NCI-H1694 treated with DMSO at 0.1 percent for 48 hours (cell line): ENCODE data around the gene CISH.

Source experiments
- DNase-seq: peaks from one replicate; lab custom pipeline; 2025; lab: John Stamatoyannopoulos, UW

CISH gene

DNA sequence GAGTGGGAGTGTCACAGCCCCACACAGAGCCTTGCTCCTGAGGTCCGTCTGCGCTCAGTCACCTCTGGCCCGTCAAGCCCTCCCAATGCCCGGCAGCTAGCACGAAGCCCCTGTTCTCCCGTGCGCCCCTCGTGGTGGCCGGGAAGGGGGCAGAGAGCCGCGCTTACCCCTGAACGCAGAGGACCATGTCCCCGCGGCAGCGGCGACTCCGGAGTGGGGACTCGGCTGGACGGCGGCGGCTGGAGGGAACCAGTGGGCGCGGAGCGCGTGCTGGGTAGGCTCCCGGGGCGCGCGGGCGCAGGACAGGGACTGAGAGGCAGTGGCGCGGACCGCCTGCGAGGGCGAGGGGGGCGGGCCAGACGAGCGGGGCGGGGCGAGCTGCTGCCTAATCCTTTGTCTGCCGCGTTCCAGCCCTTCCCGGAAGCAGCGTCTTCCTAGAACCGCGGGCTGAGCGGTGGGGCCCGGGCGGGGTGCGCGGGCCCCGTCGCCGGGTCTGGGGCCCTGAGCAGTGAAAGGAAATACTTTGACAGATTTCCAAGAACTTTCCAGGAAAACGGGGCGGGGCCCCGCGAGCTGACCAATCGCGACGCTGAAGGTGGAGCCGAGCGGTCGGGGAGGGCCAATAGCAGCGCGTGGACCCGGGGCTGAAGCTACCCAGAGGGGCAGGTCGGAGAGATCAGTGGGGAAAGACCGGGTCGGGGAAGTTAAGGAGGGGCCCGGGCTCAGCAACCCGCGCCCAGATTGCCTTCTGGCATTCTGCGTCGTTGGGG is at the start of gene CISH:
Gene CISH, minus strand, starts transcription at position 311 of the 770 bp plus-strand sequence. Its CDS starts 124 bp downstream, at position 187.
- peak; percentile 50 for DNase-seq

DNA sequence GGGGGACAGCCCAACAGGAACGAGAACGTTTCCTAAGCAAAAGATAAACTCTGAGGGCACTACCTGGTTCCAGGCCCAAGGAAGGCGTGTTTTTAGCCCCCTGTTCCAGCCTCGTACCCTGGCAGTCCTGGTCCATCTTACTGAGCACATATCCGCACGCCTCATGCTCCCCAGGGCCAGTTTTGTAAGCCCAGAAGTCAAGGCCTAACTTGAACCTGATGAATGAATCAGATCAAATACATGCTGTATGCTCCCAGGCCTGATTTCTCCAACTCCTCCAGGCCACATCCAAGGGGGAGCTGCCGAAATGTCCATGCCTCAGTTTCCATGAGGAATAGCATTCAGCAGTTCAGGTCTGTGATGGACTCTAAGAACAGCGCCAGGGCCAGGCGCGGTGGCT is 48.8 kb upstream of the CISH start:
- DNase-seq, result no peak

- no peak for DNase-seq
These were observed 47.3 kb upstream of the CISH start for GRCh38 chr3:50658831-50659230.

DNA sequence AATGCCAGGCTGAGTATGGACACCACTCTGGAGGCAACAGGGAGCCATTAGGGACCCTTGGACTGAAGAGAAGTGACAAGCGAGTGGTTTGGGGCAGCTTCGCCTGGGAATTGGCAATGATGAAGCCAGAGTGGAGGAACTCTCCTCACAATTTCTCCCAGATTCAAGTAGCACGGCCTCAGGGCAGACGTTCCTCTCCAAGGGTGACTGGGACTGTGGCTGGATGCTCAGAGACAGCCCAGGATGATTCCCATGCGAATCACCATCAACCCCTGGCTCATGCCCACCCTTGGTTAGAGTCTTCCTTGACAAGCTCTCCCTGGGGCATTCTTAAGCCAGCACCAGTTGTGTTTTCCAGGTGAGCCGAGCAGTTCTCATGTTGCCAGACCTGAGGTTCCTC is 46.8 kb upstream of the CISH start:
- DNase-seq, result no peak

DNA sequence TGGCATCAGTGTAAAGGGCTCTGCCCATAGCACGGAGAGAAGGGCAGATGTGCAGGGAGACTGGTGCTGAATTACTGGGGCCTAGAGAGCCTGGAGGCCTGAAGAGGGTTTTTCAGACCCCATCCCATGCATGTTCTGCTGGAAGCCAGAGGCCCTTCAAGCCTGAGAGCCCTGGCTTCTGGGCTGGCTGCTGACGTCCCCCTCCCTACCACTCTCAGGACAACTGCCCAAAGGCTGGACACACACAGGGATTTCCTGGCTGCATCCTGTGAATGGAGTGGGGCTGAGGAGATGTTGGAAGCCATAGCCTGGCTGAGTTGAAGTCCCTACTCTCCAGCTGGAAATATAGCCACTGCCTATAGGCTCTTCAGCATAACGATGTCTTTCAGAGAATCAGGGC is 46.2 kb upstream of the CISH start:
- no peak for DNase-seq

DNA sequence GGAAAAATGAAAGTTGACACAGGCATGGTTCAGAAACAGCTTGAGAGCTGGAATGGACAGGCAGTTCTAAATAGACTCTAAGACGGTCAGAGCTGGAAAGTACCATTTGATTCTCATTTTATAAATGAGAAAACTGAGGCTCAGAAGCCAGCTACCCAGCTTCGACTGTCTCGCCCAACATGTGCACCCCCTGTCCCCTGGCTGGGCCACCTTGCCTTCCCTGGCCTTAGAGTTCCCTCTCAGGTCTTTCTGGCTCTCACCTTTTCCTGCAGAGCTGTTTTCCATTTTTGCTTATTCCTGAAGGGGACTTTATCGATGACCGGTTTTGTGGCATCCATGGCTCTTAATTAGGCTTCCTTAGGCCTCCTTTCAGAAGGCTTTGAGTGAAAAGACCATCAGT is 45.8 kb upstream of the CISH start:
- DNase-seq, result no peak

- DNase-seq, result no peak
These were observed 45.0 kb upstream of the CISH start for GRCh38 chr3:50656417-50657195.

GRCh38 chr3:50655009-50655830 is 43.6 kb upstream of the CISH start:
- DNase-seq, result no peak

GRCh38 chr3:50653937-50654595 is 42.5 kb upstream of the CISH start:
- DNase-seq, result no peak

- DNase-seq, result no peak
These were observed 41.1 kb upstream of the CISH start for GRCh38 chr3:50652709-50653108.

- no peak for DNase-seq
These were observed 40.5 kb upstream of the CISH start for GRCh38 chr3:50651920-50652529.

GRCh38 chr3:50651445-50651844 is 39.9 kb upstream of the CISH start:
- no peak for DNase-seq

DNA sequence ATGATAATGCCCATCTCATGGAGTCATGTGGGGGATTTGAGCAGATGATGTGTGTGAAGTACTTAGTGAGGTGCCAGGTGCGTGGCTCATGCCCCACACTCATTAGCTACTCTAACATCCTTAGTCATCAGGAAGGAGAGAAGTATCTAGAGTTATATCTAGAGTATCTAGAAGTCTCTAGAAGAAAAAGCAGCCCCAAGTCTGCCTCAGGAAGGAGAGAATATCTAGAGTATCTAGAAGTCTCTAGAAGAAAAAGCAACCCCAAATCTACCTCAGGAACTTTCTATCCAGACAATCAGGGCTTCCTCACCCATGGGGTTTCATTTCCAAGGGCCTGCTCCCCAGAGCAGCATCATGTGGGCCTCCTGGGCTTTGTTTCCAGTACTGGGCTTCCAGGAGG is 38.4 kb upstream of the CISH start:
- DNase-seq, result no peak

DNA sequence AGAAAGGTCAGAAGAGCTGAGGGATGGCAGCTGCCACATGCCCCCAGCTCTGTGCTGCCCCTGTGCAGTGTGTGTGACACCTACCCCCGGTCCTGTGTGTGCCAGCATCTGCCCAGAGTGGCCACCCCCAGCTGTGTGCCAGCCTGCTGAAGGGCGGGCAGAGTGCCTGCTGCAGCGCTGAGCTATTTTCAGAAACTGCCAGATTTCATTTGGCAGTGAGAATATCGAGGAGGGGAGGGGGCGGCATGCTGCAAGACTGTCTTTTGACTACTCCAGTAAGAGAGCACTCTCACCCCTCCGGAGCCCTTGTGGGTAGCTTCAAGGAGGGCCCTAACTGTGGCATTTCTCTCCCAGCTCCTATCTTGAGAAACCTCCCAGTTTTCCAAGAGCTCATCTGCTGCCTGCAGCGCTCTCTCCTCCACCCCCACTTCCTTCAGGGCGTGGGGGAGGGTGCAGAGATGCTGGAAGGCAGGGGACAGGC is 37.9 kb upstream of the CISH start:
- DNase-seq, result no peak

- DNase-seq, result no peak
These were observed 37.4 kb upstream of the CISH start for GRCh38 chr3:50648944-50649343.

DNA sequence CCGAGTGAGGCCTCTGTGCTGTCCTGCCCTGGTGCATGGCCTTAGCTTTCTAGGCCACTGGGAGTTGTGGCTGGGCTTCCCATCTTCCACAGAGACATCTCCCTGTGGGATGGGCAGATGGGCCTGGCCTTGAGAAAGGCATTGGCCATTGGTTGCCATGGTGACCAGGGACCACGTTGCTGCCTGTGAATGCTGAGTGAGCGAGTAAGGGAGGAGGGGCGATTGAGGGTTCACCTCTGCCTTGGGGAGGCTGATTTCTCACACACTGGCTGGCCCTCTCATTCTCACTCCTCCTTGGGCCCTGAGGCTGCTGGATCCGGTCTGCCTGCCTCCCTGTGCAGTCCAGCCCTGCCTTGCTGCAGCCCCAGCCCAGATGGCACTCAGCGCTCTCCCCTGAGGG is 36.7 kb upstream of the CISH start:
- DNase-seq, result no peak

DNA sequence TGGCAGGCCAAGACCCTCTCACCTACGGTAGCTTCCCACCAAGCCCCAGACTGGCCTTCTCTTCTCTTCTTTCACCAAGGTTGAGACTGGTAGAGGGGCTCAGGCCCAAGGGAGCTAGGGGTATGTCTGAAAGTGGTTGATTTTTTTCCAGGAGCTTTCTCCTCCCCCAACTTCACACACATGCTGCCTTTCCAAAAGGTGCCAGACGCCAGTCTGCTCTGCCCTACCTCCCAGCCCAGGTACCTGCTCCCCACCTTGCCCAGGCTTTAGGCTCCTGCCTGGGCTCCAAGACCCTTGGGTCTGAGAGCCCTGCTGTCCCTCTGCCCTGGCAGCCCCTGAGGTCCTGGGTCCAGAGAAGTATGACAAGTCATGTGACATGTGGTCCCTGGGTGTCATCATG is 33.8 kb upstream of the CISH start:
- no peak for DNase-seq

GRCh38 chr3:50644561-50644960 is 33.0 kb upstream of the CISH start:
- DNase-seq, result no peak

DNA sequence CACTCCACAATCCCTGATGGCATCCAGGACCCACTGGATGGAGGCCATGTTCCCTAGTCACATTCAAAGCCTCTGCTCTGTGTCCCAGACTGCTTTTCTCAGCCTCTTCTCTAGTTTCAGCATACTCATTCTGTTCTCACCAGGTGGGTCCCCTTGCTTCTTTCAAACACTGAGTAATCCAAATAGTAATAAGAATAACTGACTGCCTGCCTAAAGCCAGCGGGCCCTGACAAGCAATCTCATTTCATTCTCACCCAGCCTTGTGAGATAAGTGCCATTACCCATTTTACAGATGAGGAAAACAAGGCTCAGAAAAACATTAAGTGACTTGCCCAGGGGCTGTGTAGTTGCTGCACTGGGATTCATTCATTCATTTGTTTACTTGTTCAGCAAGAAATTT is 30.8 kb upstream of the CISH start:
- no peak for DNase-seq

- DNase-seq, result no peak
These were observed 27.5 kb upstream of the CISH start for GRCh38 chr3:50639055-50639494.

DNA sequence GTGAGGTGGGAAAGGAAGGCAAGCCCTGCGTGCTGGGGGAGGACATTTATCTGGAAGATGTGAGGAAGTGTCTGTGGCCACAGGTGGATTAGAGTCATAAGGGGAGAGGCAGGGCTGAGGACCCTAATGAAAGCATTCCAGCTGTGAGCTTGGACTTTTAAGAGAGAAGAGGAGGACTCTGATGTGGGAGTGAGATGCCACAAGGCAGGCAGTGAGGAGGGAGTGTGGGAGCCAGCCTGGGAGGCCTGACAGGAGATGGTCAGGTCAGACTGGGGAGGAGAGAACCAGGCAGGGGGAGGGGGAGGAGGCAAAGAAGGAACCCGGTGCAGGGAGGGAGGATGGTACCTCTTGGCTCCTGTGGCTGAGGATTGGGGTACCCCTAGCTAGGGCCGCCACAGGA is 26.4 kb upstream of the CISH start:
- DNase-seq, result no peak
